NCI-H345 treated with DMSO at 0.1 percent for 48 hours (cell line): ENCODE results near the gene DENND2D.

Experiments used
- DNase-seq: peaks from one replicate; lab custom pipeline; 2025; ENCODE audit not compliant: unreplicated experiment; lab: John Stamatoyannopoulos, UW

The DENND2D gene

GRCh38 chr1:111183308-111184069, 17.0 kb downstream of the DENND2D start:
- DNase-seq: no peak

GRCh38 chr1:111182052-111182451, 18.4 kb downstream of the DENND2D start:
- DNase-seq: no peak

- no peak for DNase-seq
These were observed 20.4 kb downstream of the DENND2D start for GRCh38 chr1:111179968-111180533.

GRCh38 chr1:111176678-111177077, 23.8 kb downstream of the DENND2D start:
- no peak for DNase-seq

GRCh38 chr1:111175349-111175748, 25.1 kb downstream of the DENND2D start:
- no peak for DNase-seq

- no peak for DNase-seq
These were observed 26.4 kb downstream of the DENND2D start for GRCh38 chr1:111174070-111174469.

GRCh38 chr1:111172463-111172862, 28.0 kb downstream of the DENND2D start:
- no peak for DNase-seq

GRCh38 chr1:111164151-111164550, 36.3 kb downstream of the DENND2D start:
- no peak for DNase-seq

GRCh38 chr1:111163363-111163762, 37.1 kb downstream of the DENND2D start:
- DNase-seq: no peak

GRCh38 chr1:111162488-111162880, 38.0 kb downstream of the DENND2D start:
- no peak for DNase-seq

GRCh38 chr1:111161843-111162487, 38.5 kb downstream of the DENND2D start:
- DNase-seq: no peak

- no peak for DNase-seq
These were observed 43.0 kb downstream of the DENND2D start for GRCh38 chr1:111157431-111157830.

GRCh38 chr1:111154021-111154999, 46.1 kb downstream of the DENND2D start:
- no peak for DNase-seq

- no peak for DNase-seq
These were observed 48.6 kb downstream of the DENND2D start for GRCh38 chr1:111151838-111152237.

GRCh38 chr1:111148376-111148881, 52.0 kb downstream of the DENND2D start:
- DNase-seq: no peak

GRCh38 chr1:111147948-111148347, 52.5 kb downstream of the DENND2D start:
- no peak for DNase-seq

GRCh38 chr1:111145963-111146768, 54.3 kb downstream of the DENND2D start:
- DNase-seq: no peak

- no peak for DNase-seq
These were observed 54.9 kb downstream of the DENND2D start for GRCh38 chr1:111145542-111145941.

- DNase-seq: no peak
These were observed 58.0 kb downstream of the DENND2D start for GRCh38 chr1:111142356-111142975.
